K562 (cell line): ENCODE data around the gene KARS1. TPM values are rescaled to one million over a fixed set of nuclear protein-coding genes. Genes with fewer than 3 reads are reported as not detected.

Experiments
- CEBPB ChIP-seq: fragments of 450-650 bp; IDR thresholded peaks from 2 replicates; pipeline ENCODE4 v1.6.1; 2016; ENCODE audit warnings: missing genetic modification characterization, missing compliant biosample characterization
- CREM ChIP-seq: IDR thresholded peaks from 2 replicates; pipeline ENCODE4 v1.6.1; 2014; ENCODE audit warnings: antibody characterized with exemption, low read depth
- GTF3C2 ChIP-seq: IDR thresholded peaks from 3 replicates; pipeline ENCODE4 v1.6.1; 2011; ENCODE audit warnings: borderline replicate concordance, mild to moderate bottlenecking, moderate library complexity; ENCODE audit not compliant: insufficient read length; ENCODE audit errors: extremely low read depth
- HDAC8 ChIP-seq: fragments of 450-650 bp; IDR thresholded peaks from 2 replicates; pipeline ENCODE4 v1.6.1; 2016; ENCODE audit warnings: mild to moderate bottlenecking, missing genetic modification characterization, moderate library complexity, missing compliant biosample characterization
- KLF10 ChIP-seq: fragments of 250-450 bp; sonication (Bioruptor Pico); IDR thresholded peaks from 2 replicates; pipeline ENCODE4 v1.6.1; 2021; ENCODE audit warnings: matching md5 sums
- MAFF ChIP-seq: IDR thresholded peaks from 2 replicates; pipeline ENCODE4 v1.6.1; 2012; ENCODE audit warnings: low read length, improper control_type of control experiment
- MEIS2 ChIP-seq: fragments of 450-650 bp; IDR thresholded peaks from 2 replicates; pipeline ENCODE4 v1.6.1; 2014; ENCODE audit warnings: mild to moderate bottlenecking; ENCODE audit not compliant: partially characterized antibody
- MTF1 ChIP-seq: fragments of 250-450 bp; sonication (Bioruptor Pico); IDR thresholded peaks from 2 replicates; pipeline ENCODE4 v1.9.0; 2021; ENCODE audit warnings: moderate library complexity, mild to moderate bottlenecking, inconsistent platforms, borderline replicate concordance
- RHOXF2B ChIP-seq: fragments of 250-450 bp; sonication (Bioruptor Pico); conservative IDR thresholded peaks from 2 replicates; pipeline ENCODE4 v1.5.1; 2021
- SRSF7 ChIP-seq: fragments of 200-400 bp; formaldehyde crosslinking; optimal IDR thresholded peaks from 2 replicates; pipeline ENCODE3; 2017; ENCODE audit warnings: mild to moderate bottlenecking, low read depth, low read length
- TRIM25 ChIP-seq: fragments of 450-650 bp; IDR thresholded peaks from 2 replicates; pipeline ENCODE4 v1.7.0; 2016; ENCODE audit warnings: borderline replicate concordance
- UBTF ChIP-seq, 2 experiments: IDR thresholded peaks; 2 replicates each; pipeline ENCODE4 v1.6.1; 2012; ENCODE audit warnings: improper control_type of control experiment in 2 of 2, low read depth in 2 of 2, low read length in 2 of 2, borderline replicate concordance in 1 of 2
- ZNF124 ChIP-seq: sonication (generic); formaldehyde crosslinking; IDR thresholded peaks from 2 replicates; pipeline ENCODE4 v1.8.1; 2022; ENCODE audit warnings: missing genetic modification reagents
- ZNF347 ChIP-seq: fragments of 450-650 bp; formaldehyde crosslinking; IDR thresholded peaks from 2 replicates; pipeline ENCODE4 v1.4.0; 2020; ENCODE audit warnings: low read depth, mild to moderate bottlenecking, moderate library complexity
- polyA plus RNA-seq, 8 experiments: library from polyadenylated mRNA; depleted of rRNA in 4 of 8; stranded (reverse) in 5 of 8; unstranded in 3 of 8; fragments of >200 nt; fragmentation: Nextera tagmentation in 2 of 8; fragmentation: Illumina TruSeq in 1 of 8; extraction: Ambion mirVana in 2 of 8; extraction: Trizol in 1 of 8; gene quantifications; 2 replicates each; pipeline versions ENCODE4 v1.2.1 to v1.2.3, GENCODE V29; 2011 to 2014; ENCODE audit warnings: inconsistent platforms in 1 of 8, missing spikeins in 1 of 8
- total RNA-seq, 7 experiments: library from RNA; depleted of rRNA in 6 of 7; stranded (reverse); fragments of >200 nt in 6 of 7; fragmentation: Illumina TruSeq in 2 of 7; extraction: Trizol in 2 of 7; gene quantifications; 2 replicates each; pipeline versions ENCODE4 v1.2.1 to v1.2.3, GENCODE V29; 2011 to 2021; ENCODE audit warnings: low replicate concordance in 1 of 7
- TF ChIP-seq, protein P1 (sequence below): IDR thresholded peaks from 2 replicates; pipeline ENCODE4 v1.6.1; 2012; ENCODE audit warnings: low read depth, low read length, improper control_type of control experiment, borderline replicate concordance
- TF ChIP-seq, protein P2 (sequence below): fragments of 250-450 bp; sonication (Bioruptor Pico); IDR thresholded peaks from 2 replicates; pipeline ENCODE4 v1.9.0; 2021; ENCODE audit warnings: mild to moderate bottlenecking, inconsistent platforms

The KARS1 gene
- total and polyA plus RNA-seq, 9 of the 15 experiments (the other 6 are each of a cell fraction or from before 2014, with no cell fraction given): 223 to 386 (median 304) TPM

DNA sequence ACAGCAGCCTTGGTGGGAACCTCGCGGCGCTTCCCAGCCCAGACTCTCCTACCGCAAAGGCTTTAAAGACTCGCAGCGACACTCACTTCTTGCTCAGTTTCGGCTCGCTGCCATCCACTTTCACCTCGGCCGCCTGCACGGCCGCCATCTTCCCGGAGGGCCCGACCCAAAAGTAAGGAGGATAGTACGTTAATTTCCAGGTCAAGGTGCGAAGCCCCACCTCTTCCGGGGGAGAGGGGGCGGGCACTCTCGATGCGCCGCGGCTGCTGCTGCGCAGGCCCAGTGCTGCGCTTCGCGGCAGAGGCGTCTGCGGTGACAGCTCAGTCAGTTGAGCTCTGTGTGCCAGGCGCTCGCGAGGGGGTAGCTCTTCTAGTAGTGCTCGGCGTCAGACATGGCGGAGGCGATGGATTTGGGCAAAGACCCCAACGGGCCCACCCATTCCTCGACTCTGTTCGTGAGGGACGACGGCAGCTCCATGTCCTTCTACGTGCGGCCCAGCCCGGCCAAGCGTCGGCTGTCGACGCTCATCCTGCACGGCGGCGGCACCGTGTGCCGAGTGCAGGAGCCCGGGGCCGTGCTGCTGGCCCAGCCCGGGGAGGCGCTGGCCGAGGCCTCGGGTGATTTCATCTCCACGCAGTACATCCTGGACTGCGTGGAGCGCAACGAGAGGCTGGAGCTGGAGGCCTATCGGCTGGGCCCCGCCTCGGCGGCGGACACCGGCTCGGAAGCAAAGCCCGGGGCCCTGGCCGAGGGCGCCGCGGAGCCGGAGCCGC is at the start of gene KARS1, which contains the start of gene TERF2IP (continued):
- TF ChIP-seq ZNF347 (CRISPR knock-in tag): no peak
- TF ChIP-seq SRSF7: no peak
- no peak for TF ChIP-seq ZNF124 (CRISPR knock-in tag)
- no peak for TF ChIP-seq RHOXF2B (CRISPR knock-in tag)
- TF ChIP-seq CEBPB (tag): no peak
- peak; percentile 93 for TF ChIP-seq MEIS2
- peak; percentile 90 to 93 for TF ChIP-seq UBTF (IDR thresholded peaks at IDR 0.05; ENCODE audit: borderline replicate concordance in 1 of 2, low read depth in 2 of 2, low read length in 2 of 2)
- TF ChIP-seq GTF3C2: no peak
- TF ChIP-seq, protein P1, sequence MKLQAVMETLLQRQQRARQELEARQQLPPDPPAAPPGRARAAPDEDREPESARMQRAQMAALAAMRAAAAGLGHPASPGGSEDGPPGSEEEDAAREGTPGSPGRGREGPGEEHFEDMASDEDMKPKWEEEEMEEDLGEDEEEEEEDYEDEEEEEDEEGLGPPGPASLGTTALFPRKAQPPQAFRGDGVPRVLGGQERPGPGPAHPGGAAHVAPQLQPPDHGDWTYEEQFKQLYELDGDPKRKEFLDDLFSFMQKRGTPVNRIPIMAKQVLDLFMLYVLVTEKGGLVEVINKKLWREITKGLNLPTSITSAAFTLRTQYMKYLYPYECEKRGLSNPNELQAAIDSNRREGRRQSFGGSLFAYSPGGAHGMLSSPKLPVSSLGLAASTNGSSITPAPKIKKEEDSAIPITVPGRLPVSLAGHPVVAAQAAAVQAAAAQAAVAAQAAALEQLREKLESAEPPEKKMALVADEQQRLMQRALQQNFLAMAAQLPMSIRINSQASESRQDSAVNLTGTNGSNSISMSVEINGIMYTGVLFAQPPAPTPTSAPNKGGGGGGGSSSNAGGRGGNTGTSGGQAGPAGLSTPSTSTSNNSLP: no peak
- peak; percentile 47 for TF ChIP-seq CREM
- no peak for TF ChIP-seq KLF10 (CRISPR knock-in tag)
- no peak for TF ChIP-seq MTF1
- TF ChIP-seq TRIM25: no peak
- TF ChIP-seq, protein P2, sequence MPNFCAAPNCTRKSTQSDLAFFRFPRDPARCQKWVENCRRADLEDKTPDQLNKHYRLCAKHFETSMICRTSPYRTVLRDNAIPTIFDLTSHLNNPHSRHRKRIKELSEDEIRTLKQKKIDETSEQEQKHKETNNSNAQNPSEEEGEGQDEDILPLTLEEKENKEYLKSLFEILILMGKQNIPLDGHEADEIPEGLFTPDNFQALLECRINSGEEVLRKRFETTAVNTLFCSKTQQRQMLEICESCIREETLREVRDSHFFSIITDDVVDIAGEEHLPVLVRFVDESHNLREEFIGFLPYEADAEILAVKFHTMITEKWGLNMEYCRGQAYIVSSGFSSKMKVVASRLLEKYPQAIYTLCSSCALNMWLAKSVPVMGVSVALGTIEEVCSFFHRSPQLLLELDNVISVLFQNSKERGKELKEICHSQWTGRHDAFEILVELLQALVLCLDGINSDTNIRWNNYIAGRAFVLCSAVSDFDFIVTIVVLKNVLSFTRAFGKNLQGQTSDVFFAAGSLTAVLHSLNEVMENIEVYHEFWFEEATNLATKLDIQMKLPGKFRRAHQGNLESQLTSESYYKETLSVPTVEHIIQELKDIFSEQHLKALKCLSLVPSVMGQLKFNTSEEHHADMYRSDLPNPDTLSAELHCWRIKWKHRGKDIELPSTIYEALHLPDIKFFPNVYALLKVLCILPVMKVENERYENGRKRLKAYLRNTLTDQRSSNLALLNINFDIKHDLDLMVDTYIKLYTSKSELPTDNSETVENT: peak; percentile 81; the same call in 1 of the 2 replicates
- TF ChIP-seq MAFF: no peak
- no peak for TF ChIP-seq HDAC8
